ENCODE measurements around the gene RASGEF1C.
"Not testable (repeated sequence)": the region's sequence is repeated elsewhere in the genome, so short reads cannot be mapped to it uniquely, and the experiment has no call there.

Gene RASGEF1C

DNA sequence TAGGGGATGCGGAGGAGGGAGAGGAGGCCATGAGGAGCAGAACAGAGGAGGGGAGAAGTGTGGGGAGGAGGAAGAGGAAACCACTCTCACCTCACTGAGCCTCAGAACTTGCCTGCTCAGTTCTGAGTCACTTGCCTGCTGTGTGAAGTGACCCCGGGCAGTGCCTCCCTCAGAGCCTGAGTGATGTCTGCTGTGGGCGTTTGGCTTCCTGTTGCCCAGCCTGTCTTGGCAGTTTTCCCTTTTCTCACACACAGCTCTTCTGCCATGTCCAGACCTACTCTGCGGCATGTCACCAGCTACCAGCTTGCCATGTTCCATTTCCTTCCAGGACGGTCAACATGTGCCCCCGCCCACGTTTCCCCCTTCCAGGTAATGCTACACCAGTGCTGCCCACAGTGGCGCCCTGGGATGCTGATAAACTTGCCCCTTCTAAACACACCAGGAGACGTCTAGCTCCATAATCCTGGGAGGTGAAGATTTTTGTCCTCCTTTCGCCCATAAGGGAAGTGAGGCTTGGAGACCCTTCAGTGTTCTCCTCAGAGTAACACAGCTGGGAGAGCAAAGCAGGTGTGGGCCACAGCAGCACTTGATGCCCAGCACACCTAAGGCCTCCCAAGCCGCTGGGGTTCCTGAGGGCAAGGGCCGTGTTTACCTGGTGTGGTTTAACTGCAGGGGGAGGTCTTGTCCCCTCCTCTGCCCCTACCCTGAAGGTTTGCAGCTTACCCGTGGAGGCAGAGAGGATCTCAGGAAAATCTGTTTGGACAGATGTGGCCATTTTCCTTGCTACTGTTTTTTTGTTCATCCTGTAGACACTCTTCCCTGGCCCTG lies 73.7 kb downstream of the RASGEF1C start:
- DNase-seq, result peak; percentile 66

- DNase-seq, result no peak
These were observed 75.0 kb downstream of the RASGEF1C start for GRCh38 chr5:180133971-180134508.

GRCh38 chr5:180133551-180133950 lies 75.5 kb downstream of the RASGEF1C start:
- no peak for DNase-seq

DNA sequence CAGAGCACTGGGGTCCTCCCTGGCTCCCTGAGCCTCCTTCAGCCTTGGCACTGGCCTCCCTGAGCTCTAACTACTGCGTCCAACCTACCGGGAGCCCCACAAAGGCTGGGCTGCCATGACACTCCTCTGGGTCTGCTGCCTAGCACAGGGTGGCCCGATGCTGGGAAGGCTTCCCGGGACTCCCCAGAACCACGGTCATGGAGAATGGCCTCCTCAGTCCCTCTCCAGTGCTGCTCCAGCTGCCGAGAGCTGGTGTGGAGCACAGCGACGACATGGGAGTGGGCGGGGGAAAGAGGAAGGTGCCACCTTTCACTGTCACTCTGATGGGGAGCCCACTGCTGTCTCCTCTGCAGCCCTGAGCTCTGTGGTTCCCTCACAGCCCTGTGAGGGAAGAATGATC lies 76.0 kb downstream of the RASGEF1C start:
- no peak for DNase-seq

- DNase-seq, result no peak
These were observed 77.9 kb downstream of the RASGEF1C start for GRCh38 chr5:180130876-180131740.

- DNase-seq, result no peak
These were observed 78.6 kb downstream of the RASGEF1C start for GRCh38 chr5:180130291-180130869.

DNA sequence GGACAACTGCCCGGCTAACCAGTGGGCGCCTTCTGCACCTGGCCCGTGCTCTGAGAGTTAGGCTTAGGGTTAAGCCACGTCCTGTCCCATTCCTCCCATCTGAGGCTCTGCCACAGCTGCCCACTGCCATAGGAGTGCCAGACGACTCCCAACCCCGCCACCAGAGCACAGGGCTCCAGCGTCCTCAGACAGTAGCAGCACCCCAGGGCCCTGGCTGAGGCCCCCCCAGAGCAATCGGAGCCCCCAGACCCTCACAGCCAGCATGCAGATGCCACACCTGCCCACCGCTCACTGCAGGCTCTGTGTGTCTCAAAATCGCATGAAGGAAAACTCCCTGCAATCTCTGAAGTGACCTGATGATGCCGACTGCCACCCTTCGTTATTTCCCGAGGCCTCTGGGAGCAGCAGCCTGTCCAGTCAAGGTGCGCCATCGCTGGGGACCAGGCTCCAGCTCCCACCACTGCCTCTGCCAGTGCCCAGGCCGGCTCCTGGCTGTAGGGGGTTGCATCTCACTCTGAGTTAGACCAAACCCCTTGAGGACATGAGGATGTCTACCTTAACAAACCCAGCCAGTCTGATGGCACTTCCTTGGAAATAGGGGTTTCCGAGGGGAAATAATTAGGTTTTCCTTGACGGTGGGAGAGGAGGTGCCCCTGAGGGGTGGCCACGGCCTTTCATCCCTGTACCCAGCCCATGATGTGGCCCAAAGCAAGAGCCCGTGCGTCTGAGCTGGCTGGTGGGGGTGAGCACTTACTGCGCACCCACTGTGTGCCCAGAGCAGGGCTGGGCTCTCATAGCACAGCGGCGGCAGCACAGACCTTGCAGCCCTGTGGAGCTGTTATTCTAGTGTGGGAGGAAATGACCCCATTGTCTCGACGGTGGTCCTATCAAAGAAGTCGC lies 79.5 kb downstream of the RASGEF1C start:
- no peak for DNase-seq

DNA sequence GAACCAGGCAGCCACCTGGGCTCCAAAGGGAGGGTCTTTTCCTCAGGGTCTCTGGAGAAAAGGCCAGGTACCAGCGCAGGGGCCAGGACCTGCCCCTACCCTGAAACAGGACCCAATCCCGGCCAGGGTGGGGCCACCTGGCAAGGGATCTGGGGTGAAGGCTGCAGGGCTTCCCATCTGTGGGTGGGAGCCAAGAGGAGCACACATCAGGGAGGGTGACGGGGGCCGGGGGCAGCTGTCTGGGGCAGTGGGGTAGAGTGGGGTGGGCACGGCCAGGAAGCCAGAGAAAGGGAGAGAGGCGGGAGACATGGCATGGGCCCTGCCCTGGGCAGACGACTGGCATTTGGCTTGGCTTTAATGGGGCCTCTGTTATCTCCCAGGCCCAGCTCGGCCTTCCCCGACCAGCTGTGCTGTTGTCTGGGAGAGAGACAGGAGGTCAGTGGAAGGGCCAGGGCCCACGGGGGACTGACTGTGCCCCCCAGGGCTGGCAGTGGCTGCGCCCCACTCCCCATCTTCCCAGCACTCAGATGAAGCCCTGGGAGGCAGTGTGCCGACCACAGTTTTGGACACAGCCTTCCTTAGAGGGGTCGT lies 80.2 kb downstream of the RASGEF1C start:
- no peak for DNase-seq

- DNase-seq, result no peak
These were observed 81.0 kb downstream of the RASGEF1C start for GRCh38 chr5:180127682-180128670.

DNA sequence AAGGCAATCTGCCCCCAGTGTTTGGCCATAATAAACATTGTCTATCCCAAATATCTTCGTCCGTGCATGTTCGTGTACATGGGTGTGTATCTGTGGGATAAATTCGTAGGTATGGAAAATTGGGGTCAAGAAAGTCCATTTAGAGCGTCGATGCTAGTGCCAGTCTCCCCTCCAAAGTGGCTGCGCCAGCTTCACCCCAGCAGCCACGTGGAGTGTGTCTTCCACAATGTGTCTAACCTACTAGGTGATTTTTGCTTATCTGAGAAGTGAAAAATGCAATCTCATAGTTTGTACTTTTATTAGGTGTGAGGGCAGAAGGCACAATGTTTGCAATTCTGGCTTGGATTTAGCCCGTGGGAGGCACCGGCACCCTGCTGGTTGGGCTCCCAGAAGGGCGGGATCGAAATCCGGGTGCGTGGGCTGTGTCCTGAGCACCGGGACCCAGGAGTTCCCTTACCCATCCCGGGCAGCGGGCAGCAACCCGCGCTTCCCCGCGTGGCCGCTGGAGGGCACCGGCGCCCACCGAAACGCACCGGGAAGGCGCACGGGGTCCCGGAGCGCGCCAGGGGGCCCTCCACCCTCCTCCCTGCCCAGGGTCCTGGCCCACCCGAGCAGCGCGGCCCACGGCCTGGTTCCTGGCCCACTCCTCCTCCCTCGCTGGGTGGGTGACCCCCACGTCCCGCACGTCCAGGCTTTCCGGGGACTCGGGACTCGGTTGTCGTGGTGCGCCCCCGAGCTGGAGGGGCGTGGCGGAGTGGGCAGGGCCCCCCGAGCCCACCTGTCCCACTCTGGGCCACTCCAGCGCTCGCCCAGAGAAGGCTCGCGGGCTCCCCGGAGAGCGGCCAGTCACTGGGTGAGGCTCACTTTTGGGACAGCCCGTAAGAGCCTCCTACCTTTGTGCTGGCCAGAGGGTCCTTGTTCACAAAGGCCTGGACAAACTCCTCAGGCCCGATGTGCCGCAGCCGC lies 82.0 kb downstream of the RASGEF1C start:
- DNase-seq, result peak; percentile 73

GRCh38 chr5:180126156-180126555 lies 82.9 kb downstream of the RASGEF1C start:
- DNase-seq, result not testable (repeated sequence)

DNA sequence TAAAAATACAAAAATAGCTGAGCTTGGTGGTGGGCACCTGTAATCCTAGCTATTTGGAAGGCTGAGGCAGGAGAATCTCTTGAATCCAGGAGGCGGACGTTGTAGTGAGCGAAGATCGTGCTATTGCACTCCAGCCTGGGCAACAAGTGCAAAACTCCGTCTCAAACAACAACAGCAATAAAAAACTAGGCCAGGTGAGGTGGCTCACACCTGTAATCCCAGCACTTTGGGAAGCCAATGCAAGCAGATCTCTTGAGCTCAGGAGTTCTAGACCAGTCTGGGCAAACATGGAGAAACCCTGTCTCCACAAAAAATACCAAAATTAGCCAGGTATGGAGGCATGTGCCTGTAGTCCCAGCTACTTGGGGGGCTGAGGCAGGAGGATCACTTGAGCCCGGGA lies 84.3 kb downstream of the RASGEF1C start:
- not testable (repeated sequence) for DNase-seq

DNA sequence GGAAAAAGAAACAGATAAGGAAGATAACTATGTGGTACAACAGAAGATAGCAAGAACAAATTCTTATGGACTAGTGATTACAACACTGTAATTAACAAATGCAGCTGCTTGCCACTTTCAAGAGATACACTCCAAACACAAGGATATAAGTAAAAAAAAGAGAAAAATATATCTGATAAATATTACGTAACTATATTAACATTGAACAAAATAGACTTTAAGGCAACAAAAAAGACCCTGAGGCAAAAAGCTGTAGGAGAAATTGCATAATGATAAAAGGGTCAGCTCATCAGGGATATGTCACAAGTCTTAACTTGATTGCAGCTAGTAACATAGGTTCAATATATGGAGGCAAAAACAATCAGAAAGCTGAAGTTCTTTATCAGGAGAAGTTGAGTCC lies 86.1 kb downstream of the RASGEF1C start:
- DNase-seq, result no peak

DNA sequence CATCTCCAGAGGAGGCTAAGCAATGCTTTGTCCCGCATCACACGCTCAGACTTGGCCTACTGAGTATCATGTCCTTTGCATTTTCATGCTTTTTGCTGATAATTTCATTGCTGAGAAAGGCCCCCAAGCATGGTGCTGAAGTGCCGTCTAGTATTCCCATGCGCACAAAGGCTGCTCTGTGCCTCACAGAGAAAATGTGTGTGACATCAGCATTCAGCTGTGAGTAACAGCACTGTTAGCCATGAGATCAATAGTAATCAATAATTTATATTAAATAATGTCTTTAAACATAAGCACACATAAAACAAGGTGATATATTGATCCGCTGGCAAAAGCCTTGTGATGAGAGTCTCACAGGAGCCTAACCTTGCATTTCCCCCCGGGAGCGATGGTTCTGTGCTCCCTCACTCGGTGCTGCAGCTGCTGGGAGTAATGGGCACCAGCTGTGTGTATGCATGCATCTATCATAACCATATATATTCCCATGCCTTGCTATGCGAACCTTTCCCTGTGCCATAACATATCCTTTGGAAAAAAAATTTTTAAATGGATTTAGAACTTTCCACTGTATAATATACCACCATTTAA lies 87.1 kb downstream of the RASGEF1C start:
- no peak for DNase-seq

DNA sequence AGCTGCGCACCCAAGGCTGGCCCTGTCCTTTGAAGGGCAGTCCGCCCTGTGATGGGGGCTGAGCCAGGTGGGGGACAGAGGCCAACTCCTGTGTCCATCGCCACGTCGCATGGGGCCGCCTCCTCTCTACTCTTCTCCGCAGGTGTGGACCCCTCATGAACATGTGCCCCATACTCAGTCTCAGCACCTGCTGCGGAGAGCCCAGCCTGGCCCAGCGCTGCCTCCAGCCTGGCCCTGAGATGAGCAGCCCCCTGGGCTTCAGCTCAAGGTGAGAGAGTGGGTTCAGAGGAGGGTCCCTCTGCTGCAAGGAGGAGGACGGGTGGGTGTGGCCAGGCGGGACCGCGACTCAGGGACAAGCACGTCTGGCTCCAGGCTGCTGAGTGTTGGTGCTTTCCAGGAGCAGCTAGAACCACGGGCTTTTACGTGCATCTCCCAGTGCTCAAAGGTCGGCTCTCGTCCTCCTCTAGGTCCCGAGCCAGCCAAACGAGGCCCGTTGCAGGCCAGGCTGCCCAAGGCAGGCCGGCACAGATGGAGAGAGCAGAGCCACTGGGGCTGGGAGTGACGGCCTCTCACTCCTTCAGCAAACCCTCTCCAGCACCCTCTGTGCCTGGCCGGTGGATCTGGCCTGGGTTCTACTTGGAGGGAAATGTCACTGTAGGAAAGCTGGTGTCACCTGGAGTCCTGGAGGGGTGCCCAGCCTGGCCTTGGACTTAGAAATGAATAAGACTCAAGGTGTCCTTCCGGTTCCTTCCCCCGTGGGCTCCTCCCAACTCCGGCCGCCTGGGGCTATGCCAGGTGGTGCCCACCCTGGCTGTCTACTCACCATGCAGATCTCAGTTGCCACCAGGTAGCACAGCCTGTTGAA lies 88.5 kb downstream of the RASGEF1C start:
- DNase-seq, result no peak

GRCh38 chr5:180119903-180120236 lies 89.1 kb downstream of the RASGEF1C start:
- DNase-seq, result no peak

GRCh38 chr5:180119031-180119902 lies 89.7 kb downstream of the RASGEF1C start:
- no peak for DNase-seq

All from stimulated activated CD8-positive, alpha-beta memory T cell treated with anti-CD3 and anti-CD28 coated beads, Interleukin-4, amount 100 ng/mL, for 48 hours (primary cell).